HEK293 (cell line): ENCODE results near the gene CABLES2.
A peak's percentile ranks its signal among the peaks of the same experiment; 100 is the strongest.

Experiments
- IKZF3 ChIP-seq: fragments of 450-650 bp; IDR thresholded peaks from 2 replicates; pipeline ENCODE4 v1.5.0; 2018; ENCODE audit warnings: missing biosample characterization, mild to moderate bottlenecking, missing genetic modification characterization, moderate library complexity
- ZBTB20 ChIP-seq: fragments of 450-650 bp; formaldehyde crosslinking; IDR thresholded peaks from 2 replicates; pipeline ENCODE4 v1.5.1; 2016; ENCODE audit warnings: missing biosample characterization, missing genetic modification characterization
- ZFHX2 ChIP-seq: fragments of 450-650 bp; formaldehyde crosslinking; conservative IDR thresholded peaks from 2 replicates; pipeline ENCODE4 v1.5.1; 2016; ENCODE audit warnings: missing biosample characterization, missing genetic modification characterization
- ZNF416 ChIP-seq: fragments of 450-650 bp; formaldehyde crosslinking; IDR thresholded peaks from 2 replicates; pipeline ENCODE4 v1.5.1; 2016; ENCODE audit warnings: missing biosample characterization, missing genetic modification characterization
- ZNF558 ChIP-seq: fragments of 450-650 bp; formaldehyde crosslinking; IDR thresholded peaks from 2 replicates; pipeline ENCODE4 v1.5.1; 2016; ENCODE audit warnings: missing biosample characterization, missing genetic modification characterization
- ZNF571 ChIP-seq: fragments of 450-650 bp; formaldehyde crosslinking; IDR thresholded peaks from 2 replicates; pipeline ENCODE4 v1.5.0; 2017; ENCODE audit warnings: missing biosample characterization, missing genetic modification characterization
- ZNF792 ChIP-seq: fragments of 450-650 bp; formaldehyde crosslinking; IDR thresholded peaks from 2 replicates; pipeline ENCODE4 v1.5.1; 2016; ENCODE audit warnings: missing biosample characterization, missing genetic modification characterization
- ZSCAN5A ChIP-seq: fragments of 450-650 bp; formaldehyde crosslinking; IDR thresholded peaks from 2 replicates; pipeline ENCODE4 v1.5.1; 2016; ENCODE audit warnings: missing biosample characterization, missing genetic modification characterization

- no peak for TF ChIP-seq ZBTB20
- TF ChIP-seq ZNF571 (tag by site-specific recombination): no peak
- no peak for TF ChIP-seq ZNF792 (tag by site-specific recombination)
- no peak for TF ChIP-seq ZNF416 (tag by site-specific recombination)
- TF ChIP-seq ZFHX2 (tag by site-specific recombination): peak; percentile 47
- TF ChIP-seq IKZF3: peak; percentile 21; the same call in 1 of the 2 replicates
- TF ChIP-seq ZNF558 (tag by site-specific recombination): no peak
- no peak for TF ChIP-seq ZSCAN5A (tag by site-specific recombination)
These were observed 56.9 kb downstream of the CABLES2 start for GRCh38 chr20:62350098-62350628.
